Measurements from ENCODE around the gene PRDM11.

DNA sequence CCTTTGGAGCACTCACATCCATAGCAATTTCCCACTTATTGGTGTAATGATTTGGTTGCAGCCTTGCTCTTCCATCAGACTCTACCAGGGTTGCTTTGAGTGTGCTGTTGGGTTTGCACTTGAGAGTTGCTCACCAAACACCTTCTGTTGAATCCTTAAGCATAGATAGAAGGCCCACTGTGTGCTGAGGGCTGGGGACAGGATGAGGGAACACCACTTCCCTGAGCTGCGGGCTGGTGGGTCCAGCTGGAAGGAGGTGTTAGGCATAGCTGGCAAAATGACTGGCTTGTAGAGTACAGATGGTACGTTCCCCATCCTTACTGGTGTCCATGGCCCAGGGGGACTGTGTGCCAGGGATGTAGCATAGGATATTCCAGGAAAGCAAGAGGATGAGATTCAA lies 3.9 kb downstream of the PRDM11 start:
- TF ChIP-seq, protein P1, sequence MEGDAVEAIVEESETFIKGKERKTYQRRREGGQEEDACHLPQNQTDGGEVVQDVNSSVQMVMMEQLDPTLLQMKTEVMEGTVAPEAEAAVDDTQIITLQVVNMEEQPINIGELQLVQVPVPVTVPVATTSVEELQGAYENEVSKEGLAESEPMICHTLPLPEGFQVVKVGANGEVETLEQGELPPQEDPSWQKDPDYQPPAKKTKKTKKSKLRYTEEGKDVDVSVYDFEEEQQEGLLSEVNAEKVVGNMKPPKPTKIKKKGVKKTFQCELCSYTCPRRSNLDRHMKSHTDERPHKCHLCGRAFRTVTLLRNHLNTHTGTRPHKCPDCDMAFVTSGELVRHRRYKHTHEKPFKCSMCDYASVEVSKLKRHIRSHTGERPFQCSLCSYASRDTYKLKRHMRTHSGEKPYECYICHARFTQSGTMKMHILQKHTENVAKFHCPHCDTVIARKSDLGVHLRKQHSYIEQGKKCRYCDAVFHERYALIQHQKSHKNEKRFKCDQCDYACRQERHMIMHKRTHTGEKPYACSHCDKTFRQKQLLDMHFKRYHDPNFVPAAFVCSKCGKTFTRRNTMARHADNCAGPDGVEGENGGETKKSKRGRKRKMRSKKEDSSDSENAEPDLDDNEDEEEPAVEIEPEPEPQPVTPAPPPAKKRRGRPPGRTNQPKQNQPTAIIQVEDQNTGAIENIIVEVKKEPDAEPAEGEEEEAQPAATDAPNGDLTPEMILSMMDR (IDR thresholded peaks at IDR 0.05; ENCODE audit: control extremely low read depth in 1 of 3, insufficient read depth in 1 of 3, low read depth in 1 of 3, low read length in 3 of 3): no peak
- TF ChIP-seq RFX5 (IDR thresholded peaks at IDR 0.05; ENCODE audit: borderline replicate concordance, low read depth, low read length) (no peak), CHD2 (IDR thresholded peaks at IDR 0.05; ENCODE audit: low read length) (no peak), SUZ12 (IDR thresholded peaks at IDR 0.05; ENCODE audit: low read length) (no peak)

Data from H1 (cell line).